Measurements from ENCODE around the gene PPL. TPM values are rescaled to one million over a fixed set of nuclear protein-coding genes. Genes with fewer than 3 reads are reported as not detected.

PPL gene
- total RNA-seq, 1 donor from 2014 or later: not detected

GRCh38 chr16:4892361-4893102, 44.4 kb downstream of the PPL start:
- intact Hi-C loops (cut with micrococcal nuclease): no loop called here

GRCh38 chr16:4891886-4892216, 45.1 kb downstream of the PPL start:
- intact Hi-C loops (cut with micrococcal nuclease): no loop called here

- intact Hi-C loops (cut with micrococcal nuclease): no loop called here
Measured at GRCh38 chr16:4891097-4891885, 45.7 kb downstream of the PPL start.

GRCh38 chr16:4890686-4891085, 46.3 kb downstream of the PPL start:
- intact Hi-C loops (cut with micrococcal nuclease): no loop called here

GRCh38 chr16:4890026-4890425, 46.9 kb downstream of the PPL start:
- intact Hi-C loops (cut with micrococcal nuclease): no loop called here

- intact Hi-C loops (cut with micrococcal nuclease): no loop called here
Measured at GRCh38 chr16:4888428-4889135, 48.4 kb downstream of the PPL start.

GRCh38 chr16:4886151-4886550, 50.8 kb downstream of the PPL start:
- intact Hi-C loops (cut with micrococcal nuclease): no loop called here

GRCh38 chr16:4884972-4885874, 51.7 kb downstream of the PPL start:
- intact Hi-C loops (cut with micrococcal nuclease): no loop called here

GRCh38 chr16:4884209-4884608, 52.7 kb downstream of the PPL start:
- intact Hi-C loops (cut with micrococcal nuclease): no loop called here

- intact Hi-C loops (cut with micrococcal nuclease): no loop called here
Measured at GRCh38 chr16:4883501-4883900, 53.4 kb downstream of the PPL start.

GRCh38 chr16:4882633-4883285, 54.2 kb downstream of the PPL start:
- intact Hi-C loops (cut with micrococcal nuclease): no loop called here

- intact Hi-C loops (cut with micrococcal nuclease): no loop called here
Measured at GRCh38 chr16:4882000-4882632, 54.8 kb downstream of the PPL start.

GRCh38 chr16:4880006-4880580, 56.9 kb downstream of the PPL start:
- intact Hi-C loops (cut with micrococcal nuclease): no loop called here

- intact Hi-C loops (cut with micrococcal nuclease): no loop called here
Measured at GRCh38 chr16:4879049-4879448, 57.9 kb downstream of the PPL start.

- intact Hi-C loops (cut with micrococcal nuclease): no loop called here
Measured at GRCh38 chr16:4877380-4877685, 59.6 kb downstream of the PPL start.

GRCh38 chr16:4876646-4877379, 60.1 kb downstream of the PPL start:
- intact Hi-C loops (cut with micrococcal nuclease): no loop called here

- intact Hi-C loops (cut with micrococcal nuclease): no loop called here
Measured at GRCh38 chr16:4874666-4875065, 62.3 kb downstream of the PPL start.

GRCh38 chr16:4873091-4873490, 63.9 kb downstream of the PPL start:
- intact Hi-C loops (cut with micrococcal nuclease): no loop called here

- intact Hi-C loops (cut with micrococcal nuclease): no loop called here
Measured at GRCh38 chr16:4871071-4871470, 65.9 kb downstream of the PPL start.

Data from T-helper 1 cell treated with Interleukin-12 subunit alpha and Interleukin-12 subunit beta and Interleukin-4 antibody, amounts not matched to agents 30 ng/mL and 1 ng/mL, for 36 hours (primary cell).